Calu3 (cell line): ENCODE results near the gene CDC73. TPM values are rescaled to one million over a fixed set of nuclear protein-coding genes. Genes with fewer than 3 reads are reported as not detected.

Experiments used
- BruUV-seq: library from RNA; stranded (reverse); fragments of 400-500 nt; replicated peaks from 2 replicates; lab custom pipeline; 2021; lab: Mats Ljungman, UMichigan
- CTCF ChIA-PET: fragments of 300-600 bp; sonication (Branson Sonifier 250); formaldehyde crosslinking; loops from one replicate; lab custom pipeline; 2022; ENCODE audit warnings: antibody characterized with exemption; lab: Charles Lee
- DNase-seq: peaks from one replicate; pipeline ENCODE4 v3.0.0; 2022
- H3K27ac Mint-ChIP-seq: one replicate; pipeline ENCODE4 v1.8.0; 2022; ENCODE audit warnings: mixed read lengths; ENCODE audit not compliant: unreplicated experiment
- H3K27me3 Mint-ChIP-seq: one replicate; pipeline ENCODE4 v1.8.0; 2022; ENCODE audit warnings: mixed read lengths; ENCODE audit not compliant: unreplicated experiment
- H3K36me3 Mint-ChIP-seq: one replicate; pipeline ENCODE4 v1.8.0; 2022; ENCODE audit warnings: mild to moderate bottlenecking, moderate library complexity, mixed read lengths; ENCODE audit not compliant: insufficient read depth, unreplicated experiment
- H3K4me1 Mint-ChIP-seq: one replicate; pipeline ENCODE4 v1.8.0; 2022; ENCODE audit warnings: mild to moderate bottlenecking, low read depth, mixed read lengths; ENCODE audit not compliant: unreplicated experiment
- H3K4me3 Mint-ChIP-seq: one replicate; pipeline ENCODE4 v1.8.0; 2022; ENCODE audit warnings: mild to moderate bottlenecking, low read depth, moderate library complexity, mixed read lengths; ENCODE audit not compliant: unreplicated experiment
- H3K9me3 Mint-ChIP-seq: one replicate; pipeline ENCODE4 v1.8.0; 2022; ENCODE audit warnings: low read depth, mixed read lengths; ENCODE audit not compliant: unreplicated experiment
- intact Hi-C: fragments of 100-400 bp; cut with micrococcal nuclease; formaldehyde crosslinking; loops from one replicate; pipeline ENCODE4 v1.10.0; 2022; ENCODE audit not compliant: unreplicated experiment
- total RNA-seq: library from RNA; stranded (reverse); gene quantifications from 2 replicates; pipeline ENCODE4 v1.2.3, GENCODE V29; 2022
- TF ChIP-seq, protein P1 (sequence below): fragments of 200-600 bp; IDR thresholded peaks from one replicate; pipeline ENCODE4 v1.8.0; 2022; ENCODE audit warnings: antibody characterized with exemption; ENCODE audit not compliant: unreplicated experiment

CDC73 gene
- total RNA-seq, 1 experiment from 2014 or later = 75.2 TPM

GRCh38 chr1:193181536-193181935 is 59.7 kb downstream of the CDC73 start:
- TF ChIP-seq, protein P1, sequence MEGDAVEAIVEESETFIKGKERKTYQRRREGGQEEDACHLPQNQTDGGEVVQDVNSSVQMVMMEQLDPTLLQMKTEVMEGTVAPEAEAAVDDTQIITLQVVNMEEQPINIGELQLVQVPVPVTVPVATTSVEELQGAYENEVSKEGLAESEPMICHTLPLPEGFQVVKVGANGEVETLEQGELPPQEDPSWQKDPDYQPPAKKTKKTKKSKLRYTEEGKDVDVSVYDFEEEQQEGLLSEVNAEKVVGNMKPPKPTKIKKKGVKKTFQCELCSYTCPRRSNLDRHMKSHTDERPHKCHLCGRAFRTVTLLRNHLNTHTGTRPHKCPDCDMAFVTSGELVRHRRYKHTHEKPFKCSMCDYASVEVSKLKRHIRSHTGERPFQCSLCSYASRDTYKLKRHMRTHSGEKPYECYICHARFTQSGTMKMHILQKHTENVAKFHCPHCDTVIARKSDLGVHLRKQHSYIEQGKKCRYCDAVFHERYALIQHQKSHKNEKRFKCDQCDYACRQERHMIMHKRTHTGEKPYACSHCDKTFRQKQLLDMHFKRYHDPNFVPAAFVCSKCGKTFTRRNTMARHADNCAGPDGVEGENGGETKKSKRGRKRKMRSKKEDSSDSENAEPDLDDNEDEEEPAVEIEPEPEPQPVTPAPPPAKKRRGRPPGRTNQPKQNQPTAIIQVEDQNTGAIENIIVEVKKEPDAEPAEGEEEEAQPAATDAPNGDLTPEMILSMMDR = no peak
- intact Hi-C loops = loop anchor here (10.0 kb wide), 2 partner anchors 373 to 583 kb away; no protein-coding TSS in a partner anchor
- H3K36me3 Mint-ChIP-seq = peaks cover 5% of the 10 kb centered on the region
- no peak for DNase-seq
- no peak overlapping the region for H3K27ac Mint-ChIP-seq
- no peak overlapping the region for H3K4me3 Mint-ChIP-seq
- no peaks in the 10 kb centered on the region for H3K9me3 Mint-ChIP-seq
- peaks cover 26% of the 10 kb centered on the region for H3K4me1 Mint-ChIP-seq
- H3K27me3 Mint-ChIP-seq = no peaks in the 10 kb centered on the region
- CTCF ChIA-PET = interaction anchor here (0.7 kb wide), 1 partner anchor 9 kb away, joined by 3 read pairs; no protein-coding TSS in a partner anchor
- no TSS peak for BruUV-seq

DNA sequence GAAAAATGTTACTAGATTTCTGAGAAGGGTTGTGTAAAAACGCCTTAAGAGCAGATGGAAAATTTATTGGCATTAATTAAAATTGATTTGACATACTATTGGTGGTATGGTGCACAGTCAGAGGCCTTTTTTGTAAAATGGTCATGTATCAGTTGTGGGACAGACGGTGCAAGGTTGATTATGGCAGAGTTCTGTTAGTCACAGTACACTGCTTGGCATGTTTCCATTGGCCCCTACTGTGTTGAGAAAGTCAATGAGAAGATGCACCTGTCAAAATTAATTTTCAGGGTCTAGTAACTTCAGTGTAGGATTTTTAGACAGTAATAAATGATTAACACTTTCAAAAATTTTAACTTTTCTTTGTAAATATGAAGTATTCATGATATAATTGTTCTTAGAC is 60.2 kb downstream of the CDC73 start:
- no TSS peak for BruUV-seq
- CTCF ChIA-PET = no interaction called here
- intact Hi-C loops = loop anchor here (2.0 to 10.0 kb wide), 3 partner anchors 221 to 583 kb away; no protein-coding TSS in a partner anchor

DNA sequence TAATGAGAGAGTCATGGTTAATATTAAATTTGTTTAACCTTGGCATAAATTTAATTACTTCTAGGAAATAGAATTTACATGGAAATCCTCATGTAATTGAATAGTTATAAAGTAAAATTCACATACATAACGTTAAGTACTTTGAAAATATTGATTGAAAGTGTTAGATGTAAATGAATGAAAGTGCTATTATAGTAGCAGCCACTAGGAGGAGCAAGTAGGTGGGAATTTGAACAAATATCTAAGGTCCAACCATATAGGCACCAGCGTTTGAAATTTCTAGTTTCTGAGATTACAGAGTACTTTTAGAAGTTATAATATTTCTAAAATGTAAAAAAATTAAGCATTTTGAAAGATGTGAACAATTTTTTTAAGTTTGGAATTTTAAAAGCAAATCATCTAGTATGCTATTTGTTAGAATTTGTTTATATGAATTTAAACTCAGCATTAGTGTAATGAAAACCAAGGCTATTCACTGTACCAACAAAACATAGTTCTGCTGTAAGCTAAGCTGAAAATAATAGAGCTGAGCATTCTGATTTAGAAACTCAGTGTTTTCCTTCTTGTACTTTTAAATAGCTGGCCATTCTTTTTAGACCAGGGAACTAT is 61.3 kb downstream of the CDC73 start:
- intact Hi-C loops = loop anchor here (1.0 to 10.0 kb wide), 5 partner anchors 155 to 1112 kb away; no protein-coding TSS in a partner anchor
- no peaks in the 10 kb centered on the region for H3K27me3 Mint-ChIP-seq
- TF ChIP-seq, protein P1 = peak; percentile 65
- H3K27ac Mint-ChIP-seq = no peak overlapping the region
- H3K9me3 Mint-ChIP-seq = no peaks in the 10 kb centered on the region
- CTCF ChIA-PET = no interaction called here
- H3K4me1 Mint-ChIP-seq = peaks cover 28% of the 10 kb centered on the region
- BruUV-seq = no TSS peak
- peak; percentile 39 for DNase-seq
- H3K4me3 Mint-ChIP-seq = no peak overlapping the region
- H3K36me3 Mint-ChIP-seq = no peaks in the 10 kb centered on the region

More for the DNA sequence above, 60.2 kb downstream of the CDC73 start:
- Mint-ChIP-seq H3K9me3 (no peaks in the 10 kb centered on the region), H3K4me3 (no peak overlapping the region), H3K27ac (no peak overlapping the region), H3K36me3 (peaks cover under 1% of the 10 kb centered on the region), H3K4me1 (peaks cover 28% of the 10 kb centered on the region), H3K27me3 (no peaks in the 10 kb centered on the region)
- TF ChIP-seq, protein P1 = no peak
- DNase-seq = no peak

DNA sequence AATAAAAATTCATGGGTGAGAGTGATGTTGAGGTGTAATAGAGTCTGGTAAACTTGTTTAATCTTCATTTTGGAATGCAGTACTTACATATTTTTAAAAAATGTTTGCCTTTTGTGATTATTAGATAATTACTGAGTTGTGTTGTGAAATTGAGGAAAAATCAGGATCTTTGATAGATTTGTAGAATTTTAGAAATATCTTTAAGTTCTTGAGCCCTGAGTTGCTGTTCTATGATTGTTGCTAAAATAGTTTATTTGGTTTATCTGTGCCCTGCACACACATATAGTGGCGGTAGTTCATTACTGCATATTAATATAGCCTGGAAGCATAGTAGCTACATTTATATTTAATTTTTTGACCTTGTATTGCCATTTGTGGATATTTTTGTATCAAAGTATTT is 62.9 kb downstream of the CDC73 start:
- no peaks in the 10 kb centered on the region for H3K9me3 Mint-ChIP-seq
- TF ChIP-seq, protein P1 = no peak
- CTCF ChIA-PET = no interaction called here
- peaks cover 28% of the 10 kb centered on the region for H3K4me1 Mint-ChIP-seq
- no peak overlapping the region for H3K4me3 Mint-ChIP-seq
- no peak overlapping the region for H3K27ac Mint-ChIP-seq
- no peak for DNase-seq
- no TSS peak for BruUV-seq
- H3K27me3 Mint-ChIP-seq = no peaks in the 10 kb centered on the region
- intact Hi-C loops = loop anchor here (10.0 kb wide), 2 partner anchors 370 to 580 kb away; no protein-coding TSS in a partner anchor
- H3K36me3 Mint-ChIP-seq = no peaks in the 10 kb centered on the region
